Liver (tissue), 9 donors: ENCODE measurements around the gene GRAP2. TPM values are rescaled to one million over a fixed set of nuclear protein-coding genes. Genes with fewer than 3 reads are reported as not detected.
"Not testable (repeated sequence)": the region's sequence is repeated elsewhere in the genome, so short reads cannot be mapped to it uniquely, and the experiment has no call there.

Source experiments
- DNase-seq: peaks from one replicate; pipeline ENCODE4 v3.0.0-alpha.2; 2017; ENCODE audit warnings: low spot score
- H3K27ac ChIP-seq, 2 donors: one replicate each; pipeline ENCODE4 v1.7.0; 2013; ENCODE audit warnings: inconsistent platforms in 2 of 2, low read length in 2 of 2, control low read depth in 1 of 2, low read depth in 1 of 2, mild to moderate bottlenecking in 1 of 2
- H3K27me3 ChIP-seq, 4 donors: one replicate each; pipeline versions ENCODE4 v1.6.1 to v1.7.0; 2013; ENCODE audit warnings: low read length in 3 of 4, inconsistent platforms in 1 of 4, mild to moderate bottlenecking in 1 of 4, moderate library complexity in 1 of 4; ENCODE audit not compliant: control insufficient read depth in 4 of 4, insufficient read depth in 4 of 4
- H3K36me3 ChIP-seq, 4 donors: one replicate each; pipeline versions ENCODE4 v1.6.1 to v1.7.0; 2013; ENCODE audit warnings: low read length in 3 of 4, mild to moderate bottlenecking in 3 of 4, low read depth in 1 of 4, moderate library complexity in 1 of 4; ENCODE audit not compliant: control insufficient read depth in 4 of 4, insufficient read depth in 3 of 4
- H3K4me1 ChIP-seq, 4 donors: one replicate each; pipeline versions ENCODE4 v1.6.1 to v1.7.0; 2013; ENCODE audit warnings: low read length in 3 of 4, mild to moderate bottlenecking in 3 of 4, moderate library complexity in 1 of 4; ENCODE audit not compliant: control insufficient read depth in 4 of 4, insufficient read depth in 4 of 4
- H3K4me3 ChIP-seq, 3 donors: one replicate each; pipeline versions ENCODE4 v1.6.1 to v1.7.0; 2013; ENCODE audit warnings: low read length in 3 of 3, control low read depth in 1 of 3, low read depth in 1 of 3, mild to moderate bottlenecking in 1 of 3
- H3K9ac ChIP-seq, 2 donors: one replicate each; pipeline ENCODE4 v1.7.0; 2013; ENCODE audit warnings: low read length in 2 of 2, mild to moderate bottlenecking in 2 of 2, moderate library complexity in 2 of 2, control low read depth in 1 of 2, low read depth in 1 of 2
- H3K9me3 ChIP-seq, 4 donors: one replicate each; pipeline versions ENCODE4 v1.6.1 to v1.7.0; 2013; ENCODE audit warnings: low read length in 3 of 4; ENCODE audit not compliant: control insufficient read depth in 4 of 4
- EGR1 ChIP-seq, 2 donors: IDR thresholded peaks; 2 replicates each; pipeline ENCODE4 v1.6.1; 2016 to 2018; ENCODE audit warnings: antibody characterized with exemption in 2 of 2, low read depth in 2 of 2
- FOXA2 ChIP-seq: IDR thresholded peaks from 2 replicates; pipeline ENCODE4 v1.6.1; 2016; ENCODE audit warnings: antibody characterized with exemption
- GABPA ChIP-seq, 2 donors: IDR thresholded peaks in 1 of 2; conservative IDR thresholded peaks in 1 of 2; 2 replicates each; pipeline ENCODE4 v1.6.1; 2016; ENCODE audit warnings: antibody characterized with exemption in 2 of 2, mild to moderate bottlenecking in 1 of 2, moderate library complexity in 1 of 2
- HNF4A ChIP-seq, 2 donors: conservative IDR thresholded peaks; 2 replicates each; pipeline ENCODE4 v1.6.1; 2016; ENCODE audit warnings: antibody characterized with exemption in 2 of 2, mild to moderate bottlenecking in 2 of 2
- HNF4G ChIP-seq: IDR thresholded peaks from 2 replicates; pipeline ENCODE4 v1.6.1; 2016; ENCODE audit warnings: antibody characterized with exemption
- JUND ChIP-seq, 2 donors: IDR thresholded peaks; 2 replicates each; pipeline ENCODE4 v1.6.1; 2016; ENCODE audit warnings: antibody characterized with exemption in 2 of 2
- NR2F2 ChIP-seq: IDR thresholded peaks from 2 replicates; pipeline ENCODE4 v1.6.1; 2016; ENCODE audit warnings: antibody characterized with exemption
- RAD21 ChIP-seq, 2 donors: IDR thresholded peaks; 2 replicates each; pipeline ENCODE4 v1.6.1; 2016; ENCODE audit warnings: antibody characterized with exemption in 2 of 2, mild to moderate bottlenecking in 2 of 2
- RXRA ChIP-seq, 2 donors: IDR thresholded peaks; 2 replicates each; pipeline ENCODE4 v1.6.1; 2017 to 2018; ENCODE audit warnings: antibody characterized with exemption in 2 of 2, mild to moderate bottlenecking in 1 of 2
- SP1 ChIP-seq: IDR thresholded peaks from 2 replicates; pipeline ENCODE4 v1.6.1; 2018; ENCODE audit warnings: antibody characterized with exemption, mild to moderate bottlenecking
- TAF1 ChIP-seq: conservative IDR thresholded peaks from 2 replicates; pipeline ENCODE4 v1.6.1; 2016; ENCODE audit warnings: antibody characterized with exemption, mild to moderate bottlenecking
- YY1 ChIP-seq: IDR thresholded peaks from 2 replicates; pipeline ENCODE4 v1.6.1; 2016; ENCODE audit warnings: antibody characterized with exemption, mild to moderate bottlenecking
- WGBS: extraction: QIAGEN DNeasy Blood & Tissue Kit; methylation state at CpG from one replicate; pipeline ENCODE4 v1.1.7; 2013; 5-methylcytosine and 5-hydroxymethylcytosine counted together
- polyA plus RNA-seq, 2 donors: library from polyadenylated mRNA; stranded (reverse) in 1 of 2; unstranded in 1 of 2; fragments of 200-250 nt in 1 of 2; fragments of >200 nt in 1 of 2; fragmentation: Nextera tagmentation in 1 of 2; extraction: Ambion mirVana in 1 of 2; gene quantifications; one replicate each; pipeline versions ENCODE4 v1.2.1 to v1.2.3, GENCODE V29; 2013 to 2015
- total RNA-seq, 2 donors: library from RNA; depleted of rRNA; stranded (reverse); fragments of >200 nt; gene quantifications; one replicate each; pipeline ENCODE4 v1.2.3, GENCODE V29; 2014
- TF ChIP-seq, protein P1 (sequence below): IDR thresholded peaks from 2 replicates; pipeline ENCODE4 v1.6.1; 2016; ENCODE audit warnings: antibody characterized with exemption
- TF ChIP-seq, protein P2 (sequence below): IDR thresholded peaks from 2 replicates; pipeline ENCODE4 v1.6.1; 2016; ENCODE audit warnings: antibody characterized with exemption
- TF ChIP-seq, protein P3 (sequence below): IDR thresholded peaks from 2 replicates; pipeline ENCODE4 v1.6.1; 2016; ENCODE audit warnings: antibody characterized with exemption, mild to moderate bottlenecking
- TF ChIP-seq, protein P4 (sequence below): fragments of 150-350 bp; IDR thresholded peaks from 2 replicates; pipeline ENCODE4 v1.5.1; 2017; ENCODE audit warnings: improper control_type of control experiment, low read depth, low read length; ENCODE audit not compliant: missing input control
- donor health status: healthy.
- donor health status: healthy.
- donor health status: healthy.
- donor health status: healthy.
- donor health status: healthy.

GRAP2 gene
- total and polyA plus RNA-seq, 4 donors = 0.22 to 38.2 (median 0.78) TPM

DNA sequence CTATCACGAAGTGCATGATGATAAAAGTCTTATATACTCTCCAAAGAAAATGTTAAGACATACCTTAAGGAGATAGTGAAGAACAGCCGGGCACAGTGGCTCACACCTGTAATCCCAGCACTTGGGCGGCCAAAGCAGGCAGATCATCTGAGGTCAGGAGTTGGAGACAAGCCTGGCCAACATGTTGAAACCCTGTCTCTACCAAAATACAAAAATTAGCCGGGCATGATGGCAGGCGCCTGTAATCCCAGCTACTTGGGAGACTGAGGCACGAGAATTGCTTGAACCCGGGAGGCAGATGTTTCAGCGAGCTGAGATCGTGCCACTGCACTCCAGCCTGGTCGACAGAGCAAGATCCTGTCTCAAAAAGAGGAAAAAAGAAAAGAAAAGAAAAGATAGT, 3.1 kb downstream of the GRAP2 start:
- not testable (repeated sequence) for H3K9me3 ChIP-seq, H3K9ac ChIP-seq, DNase-seq, H3K36me3 ChIP-seq, H3K4me3 ChIP-seq, H3K27me3 ChIP-seq, H3K27ac ChIP-seq, H3K4me1 ChIP-seq
- 87% methylated on average over 10 of the region's 10 CpGs for WGBS

DNA sequence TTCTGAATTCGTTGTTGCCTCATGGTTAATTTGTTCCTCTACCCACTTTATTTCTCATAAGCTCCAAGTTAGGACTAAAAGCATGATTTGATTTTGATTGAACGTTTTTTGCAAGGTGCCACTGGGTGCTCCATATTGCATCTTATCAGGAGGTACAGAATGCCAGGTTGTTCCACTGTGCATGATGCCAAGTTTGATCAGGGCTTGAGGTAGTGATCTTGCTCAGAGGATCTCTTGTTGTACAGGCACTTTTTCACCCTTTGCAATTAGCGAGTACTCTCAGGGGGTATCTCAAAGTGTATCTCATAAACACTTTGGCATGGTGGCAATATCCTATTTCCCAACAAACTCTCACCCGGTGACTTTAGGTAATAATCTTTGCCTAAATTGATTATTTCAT, 4.0 kb downstream of the GRAP2 start:
- H3K9ac ChIP-seq = no peak overlapping the region
- DNase-seq = no peak
- TF ChIP-seq JUND (IDR thresholded peaks at IDR 0.05) (no peak), YY1 (no peak), EGR1 (IDR thresholded peaks at IDR 0.05; ENCODE audit: low read depth in 2 of 2) (no peak), HNF4G (no peak), TAF1 (no peak), GABPA (IDR thresholded peaks at IDR 0.05 in 1 of 2, conservative IDR thresholded peaks at IDR 0.05 in 1 of 2) (no peak)
- TF ChIP-seq, protein P1, sequence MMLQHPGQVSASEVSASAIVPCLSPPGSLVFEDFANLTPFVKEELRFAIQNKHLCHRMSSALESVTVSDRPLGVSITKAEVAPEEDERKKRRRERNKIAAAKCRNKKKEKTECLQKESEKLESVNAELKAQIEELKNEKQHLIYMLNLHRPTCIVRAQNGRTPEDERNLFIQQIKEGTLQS = no peak
- TF ChIP-seq, protein P2, sequence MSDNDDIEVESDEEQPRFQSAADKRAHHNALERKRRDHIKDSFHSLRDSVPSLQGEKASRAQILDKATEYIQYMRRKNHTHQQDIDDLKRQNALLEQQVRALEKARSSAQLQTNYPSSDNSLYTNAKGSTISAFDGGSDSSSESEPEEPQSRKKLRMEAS = no peak
- 73% methylated on average over 4 of the region's 4 CpGs for WGBS
- peaks cover 0 to 2% (median 0%) of the 10 kb centered on the region in 4 donors for H3K27me3 ChIP-seq
- no peaks in the 10 kb centered on the region for H3K36me3 ChIP-seq
- H3K4me3 ChIP-seq = no peak overlapping the region
- no peak overlapping the region for H3K27ac ChIP-seq
- no peaks in the 10 kb centered on the region for H3K9me3 ChIP-seq
- no peaks in the 10 kb centered on the region for H3K4me1 ChIP-seq

DNA sequence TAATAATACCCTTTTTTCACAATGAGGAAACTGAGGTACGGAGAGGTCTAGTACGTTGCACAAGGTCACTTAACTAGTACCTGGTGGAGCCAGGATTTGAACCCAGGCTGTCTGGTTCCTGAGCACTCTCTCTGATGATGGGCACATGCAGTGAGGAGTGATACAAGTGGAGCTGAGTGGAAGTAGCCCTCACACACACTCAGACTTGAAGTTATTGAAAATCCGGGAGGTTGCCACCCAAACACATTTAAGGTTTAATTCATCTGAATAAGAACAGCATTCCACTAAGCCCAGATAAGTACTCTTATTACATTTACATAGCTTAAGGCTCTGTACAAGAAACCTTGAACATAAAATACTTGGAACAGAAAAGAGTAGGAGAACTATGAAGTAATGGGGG, 4.8 kb downstream of the GRAP2 start:
- Histone ChIP-seq H3K27me3 (peaks cover 0 to 2% (median 0%) of the 10 kb centered on the region in 4 donors), H3K4me1 (no peaks in the 10 kb centered on the region), H3K4me3 (no peak overlapping the region), H3K9me3 (no peaks in the 10 kb centered on the region), H3K36me3 (no peaks in the 10 kb centered on the region), H3K9ac (no peak overlapping the region), H3K27ac (no peak overlapping the region)
- 85% methylated on average over 3 of the region's 3 CpGs for WGBS
- TF ChIP-seq RXRA (IDR thresholded peaks at IDR 0.05) (no peak), HNF4A (conservative IDR thresholded peaks at IDR 0.05) (no peak), EGR1 (IDR thresholded peaks at IDR 0.05; ENCODE audit: low read depth in 2 of 2) (no peak), YY1 (no peak), TAF1 (no peak), SP1 (no peak), HNF4G (no peak), FOXA2 (no peak), NR2F2 (no peak), RAD21 (IDR thresholded peaks at IDR 0.05) (no peak), GABPA (IDR thresholded peaks at IDR 0.05 in 1 of 2, conservative IDR thresholded peaks at IDR 0.05 in 1 of 2) (no peak)
- TF ChIP-seq, protein P3, sequence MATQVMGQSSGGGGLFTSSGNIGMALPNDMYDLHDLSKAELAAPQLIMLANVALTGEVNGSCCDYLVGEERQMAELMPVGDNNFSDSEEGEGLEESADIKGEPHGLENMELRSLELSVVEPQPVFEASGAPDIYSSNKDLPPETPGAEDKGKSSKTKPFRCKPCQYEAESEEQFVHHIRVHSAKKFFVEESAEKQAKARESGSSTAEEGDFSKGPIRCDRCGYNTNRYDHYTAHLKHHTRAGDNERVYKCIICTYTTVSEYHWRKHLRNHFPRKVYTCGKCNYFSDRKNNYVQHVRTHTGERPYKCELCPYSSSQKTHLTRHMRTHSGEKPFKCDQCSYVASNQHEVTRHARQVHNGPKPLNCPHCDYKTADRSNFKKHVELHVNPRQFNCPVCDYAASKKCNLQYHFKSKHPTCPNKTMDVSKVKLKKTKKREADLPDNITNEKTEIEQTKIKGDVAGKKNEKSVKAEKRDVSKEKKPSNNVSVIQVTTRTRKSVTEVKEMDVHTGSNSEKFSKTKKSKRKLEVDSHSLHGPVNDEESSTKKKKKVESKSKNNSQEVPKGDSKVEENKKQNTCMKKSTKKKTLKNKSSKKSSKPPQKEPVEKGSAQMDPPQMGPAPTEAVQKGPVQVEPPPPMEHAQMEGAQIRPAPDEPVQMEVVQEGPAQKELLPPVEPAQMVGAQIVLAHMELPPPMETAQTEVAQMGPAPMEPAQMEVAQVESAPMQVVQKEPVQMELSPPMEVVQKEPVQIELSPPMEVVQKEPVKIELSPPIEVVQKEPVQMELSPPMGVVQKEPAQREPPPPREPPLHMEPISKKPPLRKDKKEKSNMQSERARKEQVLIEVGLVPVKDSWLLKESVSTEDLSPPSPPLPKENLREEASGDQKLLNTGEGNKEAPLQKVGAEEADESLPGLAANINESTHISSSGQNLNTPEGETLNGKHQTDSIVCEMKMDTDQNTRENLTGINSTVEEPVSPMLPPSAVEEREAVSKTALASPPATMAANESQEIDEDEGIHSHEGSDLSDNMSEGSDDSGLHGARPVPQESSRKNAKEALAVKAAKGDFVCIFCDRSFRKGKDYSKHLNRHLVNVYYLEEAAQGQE = no peak
- TF ChIP-seq, protein P2 = no peak
- TF ChIP-seq, protein P4, sequence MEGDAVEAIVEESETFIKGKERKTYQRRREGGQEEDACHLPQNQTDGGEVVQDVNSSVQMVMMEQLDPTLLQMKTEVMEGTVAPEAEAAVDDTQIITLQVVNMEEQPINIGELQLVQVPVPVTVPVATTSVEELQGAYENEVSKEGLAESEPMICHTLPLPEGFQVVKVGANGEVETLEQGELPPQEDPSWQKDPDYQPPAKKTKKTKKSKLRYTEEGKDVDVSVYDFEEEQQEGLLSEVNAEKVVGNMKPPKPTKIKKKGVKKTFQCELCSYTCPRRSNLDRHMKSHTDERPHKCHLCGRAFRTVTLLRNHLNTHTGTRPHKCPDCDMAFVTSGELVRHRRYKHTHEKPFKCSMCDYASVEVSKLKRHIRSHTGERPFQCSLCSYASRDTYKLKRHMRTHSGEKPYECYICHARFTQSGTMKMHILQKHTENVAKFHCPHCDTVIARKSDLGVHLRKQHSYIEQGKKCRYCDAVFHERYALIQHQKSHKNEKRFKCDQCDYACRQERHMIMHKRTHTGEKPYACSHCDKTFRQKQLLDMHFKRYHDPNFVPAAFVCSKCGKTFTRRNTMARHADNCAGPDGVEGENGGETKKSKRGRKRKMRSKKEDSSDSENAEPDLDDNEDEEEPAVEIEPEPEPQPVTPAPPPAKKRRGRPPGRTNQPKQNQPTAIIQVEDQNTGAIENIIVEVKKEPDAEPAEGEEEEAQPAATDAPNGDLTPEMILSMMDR = no peak
- TF ChIP-seq, protein P1 = no peak
- no peak for DNase-seq
